SK-N-SH (cell line): ENCODE results near the gene CLPSL2.

Source experiments
- CHD2 ChIP-seq: fragments of 150-350 bp; IDR thresholded peaks from 2 replicates; pipeline ENCODE4 v1.6.1; 2018; ENCODE audit warnings: low read length; ENCODE audit not compliant: partially characterized antibody
- FOXJ3 ChIP-seq: sonication (generic); formaldehyde crosslinking; IDR thresholded peaks from 2 replicates; pipeline ENCODE4 v1.5.1; 2020; ENCODE audit warnings: mild to moderate bottlenecking, missing genetic modification reagents
- NRF1 ChIP-seq: IDR thresholded peaks from 2 replicates; pipeline ENCODE4 v1.6.1; 2012; ENCODE audit warnings: low read depth, mild to moderate bottlenecking, low read length
- POLR2AphosphoS5 ChIP-seq: IDR thresholded peaks from 2 replicates; pipeline ENCODE4 v1.6.1; 2012; ENCODE audit warnings: low read depth, low read length
- RAD21 ChIP-seq: IDR thresholded peaks from 2 replicates; pipeline ENCODE4 v1.6.1; 2012; ENCODE audit warnings: mild to moderate bottlenecking, low read length
- RXRA ChIP-seq: IDR thresholded peaks from 2 replicates; pipeline ENCODE4 v1.4.0; 2012; ENCODE audit warnings: low read depth, mild to moderate bottlenecking, borderline replicate concordance
- SIN3A ChIP-seq: IDR thresholded peaks from 2 replicates; pipeline ENCODE4 v1.6.1; 2012; ENCODE audit warnings: low read depth, mild to moderate bottlenecking, low read length, moderate library complexity, borderline replicate concordance
- YY1 ChIP-seq: IDR thresholded peaks from 2 replicates; pipeline ENCODE4 v1.4.0; 2012; ENCODE audit warnings: low read depth, mild to moderate bottlenecking
- TF ChIP-seq, protein P1 (sequence below): fragments of 200-600 bp; sonication (generic); IDR thresholded peaks from 2 replicates; pipeline ENCODE4 v1.6.1; 2017; ENCODE audit warnings: antibody characterized with exemption, mild to moderate bottlenecking, moderate library complexity
- TF ChIP-seq, protein P2 (sequence below): IDR thresholded peaks from 2 replicates; pipeline ENCODE4 v1.4.0; 2012; ENCODE audit warnings: low read depth

DNA sequence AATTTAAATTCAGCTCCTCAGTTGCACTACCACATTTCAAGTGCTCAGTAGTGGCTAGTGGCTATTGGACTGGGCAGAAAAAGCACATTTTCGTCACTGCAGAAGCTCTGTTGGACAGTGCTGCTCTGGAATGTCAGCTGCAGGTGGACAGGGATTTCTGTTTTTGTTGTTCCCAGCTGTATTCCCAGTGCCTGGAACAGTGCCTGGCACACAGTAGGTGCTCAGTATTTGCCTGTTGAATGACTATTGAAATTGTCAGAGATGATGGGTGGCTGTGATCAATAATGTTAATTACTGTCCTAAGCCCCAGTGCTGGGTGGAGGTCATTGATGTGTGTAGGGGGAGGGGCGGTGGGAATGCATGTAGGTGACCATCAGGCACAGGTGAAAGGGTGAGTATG lies 9.9 kb downstream of the CLPSL2 start:
- TF ChIP-seq, protein P1, sequence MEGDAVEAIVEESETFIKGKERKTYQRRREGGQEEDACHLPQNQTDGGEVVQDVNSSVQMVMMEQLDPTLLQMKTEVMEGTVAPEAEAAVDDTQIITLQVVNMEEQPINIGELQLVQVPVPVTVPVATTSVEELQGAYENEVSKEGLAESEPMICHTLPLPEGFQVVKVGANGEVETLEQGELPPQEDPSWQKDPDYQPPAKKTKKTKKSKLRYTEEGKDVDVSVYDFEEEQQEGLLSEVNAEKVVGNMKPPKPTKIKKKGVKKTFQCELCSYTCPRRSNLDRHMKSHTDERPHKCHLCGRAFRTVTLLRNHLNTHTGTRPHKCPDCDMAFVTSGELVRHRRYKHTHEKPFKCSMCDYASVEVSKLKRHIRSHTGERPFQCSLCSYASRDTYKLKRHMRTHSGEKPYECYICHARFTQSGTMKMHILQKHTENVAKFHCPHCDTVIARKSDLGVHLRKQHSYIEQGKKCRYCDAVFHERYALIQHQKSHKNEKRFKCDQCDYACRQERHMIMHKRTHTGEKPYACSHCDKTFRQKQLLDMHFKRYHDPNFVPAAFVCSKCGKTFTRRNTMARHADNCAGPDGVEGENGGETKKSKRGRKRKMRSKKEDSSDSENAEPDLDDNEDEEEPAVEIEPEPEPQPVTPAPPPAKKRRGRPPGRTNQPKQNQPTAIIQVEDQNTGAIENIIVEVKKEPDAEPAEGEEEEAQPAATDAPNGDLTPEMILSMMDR = no peak
- TF ChIP-seq, protein P2, sequence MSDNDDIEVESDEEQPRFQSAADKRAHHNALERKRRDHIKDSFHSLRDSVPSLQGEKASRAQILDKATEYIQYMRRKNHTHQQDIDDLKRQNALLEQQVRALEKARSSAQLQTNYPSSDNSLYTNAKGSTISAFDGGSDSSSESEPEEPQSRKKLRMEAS = no peak
- TF ChIP-seq NRF1 (no peak), FOXJ3 (CRISPR knock-in tag) (no peak), RXRA (no peak), YY1 (no peak), SIN3A (no peak), RAD21 (no peak), CHD2 (no peak), POLR2AphosphoS5 (no peak)
